A673 (cell line): ENCODE measurements around the gene DNAI7. TPM values are rescaled to one million over a fixed set of nuclear protein-coding genes. Genes with fewer than 3 reads are reported as not detected.

Experiments used
- BruUV-seq: library from RNA; stranded (reverse); fragments of 400-500 nt; replicated peaks from 2 replicates; lab custom pipeline; 2021; lab: Mats Ljungman, UMichigan
- CTCF ChIA-PET: fragments of 300-600 bp; sonication (Branson Sonifier 250); formaldehyde crosslinking; loops from one replicate; lab custom pipeline; 2022; ENCODE audit warnings: antibody characterized with exemption; lab: Charles Lee
- POLR2A ChIA-PET: fragments of 300-600 bp; sonication (Branson Sonifier 250); formaldehyde crosslinking; loops from one replicate; lab custom pipeline; 2022; ENCODE audit warnings: antibody characterized with exemption; ENCODE audit not compliant: low non-redundant PET; lab: Charles Lee
- DNase-seq: peaks from one replicate; pipeline ENCODE4 v3.0.0-alpha.2; 2015; ENCODE audit warnings: low spot score
- H3K27ac ChIP-seq: fragments of 200-600 bp; sonication (generic); 2 replicates; pipeline ENCODE4 v1.5.1; 2016; ENCODE audit warnings: mixed run types, low read depth, mild to moderate bottlenecking, mixed read lengths, antibody characterized with exemption, low read length; ENCODE audit not compliant: poor library complexity, severe bottlenecking
- H3K27me3 ChIP-seq: fragments of 200-600 bp; sonication (generic); replicated peaks from 2 replicates; pipeline ENCODE4 v1.6.1; 2017; ENCODE audit warnings: mixed run types, low read depth, mild to moderate bottlenecking, mixed read lengths, antibody characterized with exemption, low read length; ENCODE audit not compliant: insufficient read depth, poor library complexity
- H3K36me3 ChIP-seq: fragments of 200-600 bp; sonication (generic); 2 replicates; pipeline ENCODE4 v1.6.1; 2016; ENCODE audit warnings: mixed run types, mild to moderate bottlenecking, mixed read lengths, antibody characterized with exemption, low read length; ENCODE audit not compliant: insufficient read depth, poor library complexity, severe bottlenecking
- H3K4me1 ChIP-seq: fragments of 200-600 bp; sonication (generic); 2 replicates; pipeline ENCODE4 v1.6.1; 2017; ENCODE audit warnings: mixed run types, mild to moderate bottlenecking, mixed read lengths, antibody characterized with exemption, low read length; ENCODE audit not compliant: insufficient read depth, poor library complexity, severe bottlenecking
- H3K4me3 ChIP-seq: fragments of 200-600 bp; sonication (generic); 2 replicates; pipeline ENCODE4 v1.5.1; 2016; ENCODE audit warnings: low read depth, mixed run types, mild to moderate bottlenecking, mixed read lengths, low read length; ENCODE audit not compliant: poor library complexity, severe bottlenecking
- H3K9me3 ChIP-seq: fragments of 200-600 bp; sonication (generic); 2 replicates; pipeline ENCODE4 v1.6.1; 2016; ENCODE audit warnings: mixed run types, low read depth, mild to moderate bottlenecking, mixed read lengths, antibody characterized with exemption, low read length; ENCODE audit not compliant: poor library complexity, severe bottlenecking
- EZH2 ChIP-seq: fragments of 200-600 bp; sonication (generic); IDR thresholded peaks from 2 replicates; pipeline ENCODE4 v1.6.1; 2017; ENCODE audit warnings: borderline replicate concordance, low read depth, mild to moderate bottlenecking, mixed read lengths, antibody characterized with exemption, low read length; ENCODE audit not compliant: poor library complexity, severe bottlenecking
- intact Hi-C: fragments of 100-400 bp; cut with micrococcal nuclease; formaldehyde crosslinking; loops from one replicate; pipeline ENCODE4 v1.10.0; 2022; ENCODE audit not compliant: unreplicated experiment
- total RNA-seq: library from RNA; stranded (reverse); gene quantifications from 2 replicates; pipeline ENCODE4 v1.2.3, GENCODE V29; 2021
- TF ChIP-seq, protein P1 (sequence below): fragments of 300-800, 200-600 bp; sonication (generic); conservative IDR thresholded peaks from 2 replicates; pipeline ENCODE4 v1.5.1; 2017; ENCODE audit warnings: low read depth, mild to moderate bottlenecking, antibody characterized with exemption, low read length, moderate library complexity, mixed read lengths

The DNAI7 gene
- total RNA-seq, 1 experiment from 2014 or later: 0.73 TPM

DNA sequence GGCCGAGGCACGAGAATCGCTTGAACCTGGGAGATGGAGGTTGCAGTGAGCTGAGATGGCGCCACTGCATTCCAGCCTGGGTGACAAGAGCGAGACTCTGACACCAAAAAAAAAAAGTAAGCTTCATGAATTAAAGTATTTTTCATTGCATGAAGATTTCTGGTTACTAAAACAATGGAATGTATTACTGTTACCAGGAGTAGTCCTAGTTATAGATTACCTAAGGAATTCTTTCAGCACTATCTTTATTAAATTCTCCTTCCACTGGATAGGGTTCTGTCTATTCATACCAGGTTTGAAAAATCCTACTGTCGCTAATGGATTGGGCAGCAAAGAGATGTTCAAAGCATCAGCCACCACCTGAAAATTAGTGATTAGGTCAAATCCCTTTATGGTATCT is 12.5 kb upstream of the DNAI7 start:
- H3K27me3 ChIP-seq: no peaks in the 10 kb centered on the region
- no peak overlapping the region for H3K27ac ChIP-seq
- POLR2A ChIA-PET: no interaction called here
- intact Hi-C loops: no loop called here
- no peak overlapping the region for H3K4me3 ChIP-seq
- no peaks in the 10 kb centered on the region for H3K4me1 ChIP-seq
- CTCF ChIA-PET: no interaction called here
- no peaks in the 10 kb centered on the region for H3K9me3 ChIP-seq
- DNase-seq: no peak
- no TSS peak for BruUV-seq
- TF ChIP-seq, protein P1, sequence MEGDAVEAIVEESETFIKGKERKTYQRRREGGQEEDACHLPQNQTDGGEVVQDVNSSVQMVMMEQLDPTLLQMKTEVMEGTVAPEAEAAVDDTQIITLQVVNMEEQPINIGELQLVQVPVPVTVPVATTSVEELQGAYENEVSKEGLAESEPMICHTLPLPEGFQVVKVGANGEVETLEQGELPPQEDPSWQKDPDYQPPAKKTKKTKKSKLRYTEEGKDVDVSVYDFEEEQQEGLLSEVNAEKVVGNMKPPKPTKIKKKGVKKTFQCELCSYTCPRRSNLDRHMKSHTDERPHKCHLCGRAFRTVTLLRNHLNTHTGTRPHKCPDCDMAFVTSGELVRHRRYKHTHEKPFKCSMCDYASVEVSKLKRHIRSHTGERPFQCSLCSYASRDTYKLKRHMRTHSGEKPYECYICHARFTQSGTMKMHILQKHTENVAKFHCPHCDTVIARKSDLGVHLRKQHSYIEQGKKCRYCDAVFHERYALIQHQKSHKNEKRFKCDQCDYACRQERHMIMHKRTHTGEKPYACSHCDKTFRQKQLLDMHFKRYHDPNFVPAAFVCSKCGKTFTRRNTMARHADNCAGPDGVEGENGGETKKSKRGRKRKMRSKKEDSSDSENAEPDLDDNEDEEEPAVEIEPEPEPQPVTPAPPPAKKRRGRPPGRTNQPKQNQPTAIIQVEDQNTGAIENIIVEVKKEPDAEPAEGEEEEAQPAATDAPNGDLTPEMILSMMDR: no peak
- TF ChIP-seq EZH2: no peak
- peaks cover 7% of the 10 kb centered on the region for H3K36me3 ChIP-seq

DNA sequence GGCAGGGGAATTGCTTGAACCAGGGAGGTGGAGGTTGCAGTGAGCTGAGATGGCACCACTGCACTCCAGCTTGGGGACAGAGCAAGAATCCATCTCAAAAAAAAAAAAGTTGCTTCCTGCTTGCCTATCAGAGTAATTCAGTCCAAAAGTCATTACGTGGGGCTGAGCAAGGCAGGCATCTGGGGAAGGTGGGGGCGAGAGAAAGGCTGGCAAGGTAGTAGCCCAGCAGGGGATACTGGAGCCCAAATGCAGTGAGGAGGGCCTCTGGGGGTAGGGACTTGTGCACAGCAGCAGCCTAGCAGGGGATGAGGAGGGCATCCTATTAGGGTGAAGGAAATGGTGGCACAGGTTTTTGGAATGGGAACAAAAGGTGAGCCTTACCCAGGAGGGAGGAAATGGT is 7.2 kb upstream of the DNAI7 start:
- no peak for DNase-seq
- ChIA-PET POLR2A (no interaction called here), CTCF (no interaction called here)
- Histone ChIP-seq H3K36me3 (no peaks in the 10 kb centered on the region), H3K27me3 (no peaks in the 10 kb centered on the region), H3K4me3 (no peak overlapping the region), H3K4me1 (no peaks in the 10 kb centered on the region), H3K9me3 (no peaks in the 10 kb centered on the region), H3K27ac (no peak overlapping the region)
- BruUV-seq: no TSS peak
- intact Hi-C loops: no loop called here
- no peak for TF ChIP-seq EZH2
- TF ChIP-seq, protein P1: no peak

DNA sequence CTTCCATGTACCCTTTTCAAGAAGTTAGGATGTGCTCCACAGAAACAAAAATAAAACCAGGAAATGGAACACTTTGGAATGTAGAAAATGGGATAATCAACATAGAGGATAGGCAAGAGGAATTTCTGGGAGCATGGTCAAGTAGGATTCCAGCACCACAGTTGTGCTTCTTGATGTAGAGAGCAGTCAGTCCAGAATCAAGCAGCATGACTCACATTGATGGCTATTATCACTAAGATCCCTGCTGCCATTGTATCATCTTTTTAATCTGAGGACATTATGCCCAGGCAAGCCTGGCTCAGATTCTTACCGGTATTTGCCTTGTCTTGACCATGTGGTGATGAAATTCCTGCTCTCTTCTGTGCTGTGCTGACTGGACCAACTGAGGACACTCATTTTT is 5.7 kb upstream of the DNAI7 start:
- POLR2A ChIA-PET: no interaction called here
- BruUV-seq: no TSS peak
- no peak overlapping the region for H3K4me3 ChIP-seq
- no peaks in the 10 kb centered on the region for H3K27me3 ChIP-seq
- H3K27ac ChIP-seq: no peak overlapping the region
- no peaks in the 10 kb centered on the region for H3K9me3 ChIP-seq
- no peaks in the 10 kb centered on the region for H3K36me3 ChIP-seq
- intact Hi-C loops: no loop called here
- no peak for TF ChIP-seq EZH2
- TF ChIP-seq, protein P1: no peak
- no peak for DNase-seq
- no peaks in the 10 kb centered on the region for H3K4me1 ChIP-seq
- CTCF ChIA-PET: no interaction called here
